ENCODE measurements around the gene PTPRS.

DNA sequence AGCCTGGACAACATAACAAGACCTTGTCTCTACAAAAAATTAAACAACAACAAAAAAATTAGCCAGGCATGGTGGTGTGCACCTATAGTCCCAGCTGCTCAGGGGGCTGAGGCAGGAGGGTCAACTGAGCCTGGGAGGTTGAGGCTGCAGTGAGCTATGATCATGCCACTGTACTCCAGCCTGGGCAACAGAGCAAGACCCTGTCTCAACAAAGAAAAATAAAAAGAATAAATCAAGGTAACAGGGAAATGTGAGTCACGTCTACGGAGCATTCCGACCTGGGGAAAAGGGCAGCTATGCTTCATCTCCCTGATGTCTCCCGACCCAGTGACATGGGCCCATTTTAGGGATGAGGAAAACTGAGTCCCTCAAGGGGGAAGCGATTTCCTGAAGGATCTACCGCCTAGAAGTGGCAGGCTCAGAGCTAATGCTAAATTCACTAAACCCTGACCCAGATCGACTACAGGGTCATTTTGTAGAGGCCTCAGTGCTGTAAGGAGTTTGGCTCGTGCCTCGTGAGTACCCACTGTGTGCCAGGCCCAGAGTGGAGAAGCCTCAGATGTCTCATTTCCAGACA lies 19.5 kb downstream of the PTPRS start:
- TF ChIP-seq, protein P1, sequence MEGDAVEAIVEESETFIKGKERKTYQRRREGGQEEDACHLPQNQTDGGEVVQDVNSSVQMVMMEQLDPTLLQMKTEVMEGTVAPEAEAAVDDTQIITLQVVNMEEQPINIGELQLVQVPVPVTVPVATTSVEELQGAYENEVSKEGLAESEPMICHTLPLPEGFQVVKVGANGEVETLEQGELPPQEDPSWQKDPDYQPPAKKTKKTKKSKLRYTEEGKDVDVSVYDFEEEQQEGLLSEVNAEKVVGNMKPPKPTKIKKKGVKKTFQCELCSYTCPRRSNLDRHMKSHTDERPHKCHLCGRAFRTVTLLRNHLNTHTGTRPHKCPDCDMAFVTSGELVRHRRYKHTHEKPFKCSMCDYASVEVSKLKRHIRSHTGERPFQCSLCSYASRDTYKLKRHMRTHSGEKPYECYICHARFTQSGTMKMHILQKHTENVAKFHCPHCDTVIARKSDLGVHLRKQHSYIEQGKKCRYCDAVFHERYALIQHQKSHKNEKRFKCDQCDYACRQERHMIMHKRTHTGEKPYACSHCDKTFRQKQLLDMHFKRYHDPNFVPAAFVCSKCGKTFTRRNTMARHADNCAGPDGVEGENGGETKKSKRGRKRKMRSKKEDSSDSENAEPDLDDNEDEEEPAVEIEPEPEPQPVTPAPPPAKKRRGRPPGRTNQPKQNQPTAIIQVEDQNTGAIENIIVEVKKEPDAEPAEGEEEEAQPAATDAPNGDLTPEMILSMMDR (IDR thresholded peaks at IDR 0.05; ENCODE audit: low read depth, low read length) = no peak
- no peak for TF ChIP-seq EZH2phosphoT487 (IDR thresholded peaks at IDR 0.05; ENCODE audit: low read depth)
